Stimulated activated CD4-positive, alpha-beta T cell treated with anti-CD3 and anti-CD28 coated beads, Interleukin-4, amount 100 ng/mL, for 1 hour (primary cell): ENCODE results near the gene PBX2.
"Not testable (repeated sequence)": the region's sequence is repeated elsewhere in the genome, so short reads cannot be mapped to it uniquely, and the experiment has no call there.

Experiments used
- DNase-seq: peaks from one replicate; pipeline ENCODE4 v3.0.0-alpha.2; 2020

Gene PBX2

DNA sequence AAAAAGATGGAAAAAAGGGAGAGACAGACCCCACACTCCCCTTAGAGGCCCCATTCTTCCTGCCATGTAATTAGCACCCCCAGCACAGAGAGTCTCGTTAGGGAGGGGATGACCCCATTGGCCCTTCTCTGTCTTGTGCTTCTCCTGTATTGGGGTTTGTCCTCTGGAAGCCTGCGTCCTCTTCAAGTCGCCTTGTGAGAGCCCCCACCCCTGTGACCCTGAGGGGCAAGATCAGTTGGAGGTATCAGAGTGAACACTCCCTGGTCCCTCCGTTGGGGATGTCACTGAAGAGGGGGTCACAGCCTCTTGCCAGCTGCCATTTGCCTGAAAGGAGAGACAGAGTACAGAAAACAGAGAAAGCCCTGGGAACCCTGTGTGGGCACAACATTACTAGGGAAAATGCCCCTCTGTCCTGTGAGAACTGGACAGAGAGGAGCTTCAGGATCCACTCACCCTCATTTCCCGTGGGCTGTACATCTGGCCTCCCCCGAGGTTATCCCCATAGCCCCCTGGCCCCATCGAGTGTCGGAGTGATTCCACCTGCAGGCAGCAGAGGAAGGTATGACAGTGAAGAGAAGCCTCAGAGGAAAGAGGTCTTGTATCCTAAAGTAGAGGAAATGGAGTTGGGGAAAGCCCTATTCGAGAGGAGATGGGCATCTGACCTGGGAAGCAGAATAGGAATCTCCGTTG is 3.7 kb downstream of the PBX2 start:
- not testable (repeated sequence) for DNase-seq

DNA sequence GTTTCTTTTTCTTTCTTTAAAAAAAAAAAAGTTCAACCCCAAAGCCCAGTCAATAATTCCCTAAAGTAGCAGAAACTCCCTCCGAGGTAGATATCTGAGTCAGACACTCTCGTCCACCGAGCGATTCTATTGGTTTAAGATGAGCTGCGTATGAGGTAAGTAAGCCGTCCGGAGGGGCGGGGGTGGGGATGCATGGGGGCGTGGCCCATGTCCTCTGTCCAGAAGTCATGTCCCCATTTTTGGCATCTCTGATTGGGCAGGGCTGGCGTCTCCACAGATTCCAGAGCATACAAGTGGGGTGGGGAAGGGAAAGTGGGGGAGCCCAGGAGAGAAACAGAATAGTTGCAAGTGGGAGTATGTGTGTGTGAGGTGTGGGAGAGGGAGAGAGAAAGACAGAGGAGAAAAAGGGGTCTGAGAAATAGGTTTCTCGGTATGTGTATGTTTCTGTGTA is 4.3 kb downstream of the PBX2 start:
- peak; percentile 56 for DNase-seq

- no peak for DNase-seq
Observed at GRCh38 chr6:32184084-32184640, 5.8 kb downstream of the PBX2 start, which contains the start of gene AGER. TSS of gene AGER (minus strand) at chr6:32184253. CDS start at chr6:32184222, 31 bp downstream.

- DNase-seq: no peak
Observed at GRCh38 chr6:32183483-32184083, 6.4 kb downstream of the PBX2 start.

GRCh38 chr6:32183030-32183429 is 7.0 kb downstream of the PBX2 start:
- no peak for DNase-seq

GRCh38 chr6:32182555-32182981 is 7.4 kb downstream of the PBX2 start:
- DNase-seq: no peak

- no peak for DNase-seq
Observed at GRCh38 chr6:32181915-32182529, 8.0 kb downstream of the PBX2 start.

GRCh38 chr6:32181148-32181702 is 8.8 kb downstream of the PBX2 start:
- DNase-seq: no peak

DNA sequence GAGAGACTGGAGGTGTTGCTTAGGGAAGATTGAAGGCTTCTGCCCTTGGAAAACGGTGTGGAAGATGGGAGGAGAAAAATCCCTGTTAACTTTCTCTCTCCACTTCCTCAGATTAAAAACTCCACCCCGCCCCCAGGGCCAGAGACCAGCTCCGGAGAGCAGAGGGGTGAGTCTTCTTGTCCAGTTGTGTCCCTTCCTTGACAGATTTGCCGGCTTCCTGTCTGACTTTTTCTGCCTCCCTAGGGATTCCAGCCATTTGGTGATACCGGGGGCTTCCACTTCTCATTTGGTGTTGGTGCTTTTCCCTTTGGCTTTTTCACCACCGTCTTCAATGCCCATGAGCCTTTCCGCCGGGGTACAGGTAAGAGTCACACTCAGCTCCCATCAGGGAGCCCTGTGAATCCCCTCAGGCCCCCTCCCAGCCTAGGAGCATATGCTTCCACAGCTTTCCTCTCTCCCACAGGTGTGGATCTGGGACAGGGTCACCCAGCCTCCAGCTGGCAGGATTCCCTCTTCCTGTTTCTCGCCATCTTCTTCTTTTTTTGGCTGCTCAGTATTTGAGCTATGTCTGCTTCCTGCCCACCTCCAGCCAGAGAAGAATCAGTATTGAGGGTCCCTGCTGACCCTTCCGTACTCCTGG is 10.1 kb downstream of the PBX2 start:
- DNase-seq: no peak

DNA sequence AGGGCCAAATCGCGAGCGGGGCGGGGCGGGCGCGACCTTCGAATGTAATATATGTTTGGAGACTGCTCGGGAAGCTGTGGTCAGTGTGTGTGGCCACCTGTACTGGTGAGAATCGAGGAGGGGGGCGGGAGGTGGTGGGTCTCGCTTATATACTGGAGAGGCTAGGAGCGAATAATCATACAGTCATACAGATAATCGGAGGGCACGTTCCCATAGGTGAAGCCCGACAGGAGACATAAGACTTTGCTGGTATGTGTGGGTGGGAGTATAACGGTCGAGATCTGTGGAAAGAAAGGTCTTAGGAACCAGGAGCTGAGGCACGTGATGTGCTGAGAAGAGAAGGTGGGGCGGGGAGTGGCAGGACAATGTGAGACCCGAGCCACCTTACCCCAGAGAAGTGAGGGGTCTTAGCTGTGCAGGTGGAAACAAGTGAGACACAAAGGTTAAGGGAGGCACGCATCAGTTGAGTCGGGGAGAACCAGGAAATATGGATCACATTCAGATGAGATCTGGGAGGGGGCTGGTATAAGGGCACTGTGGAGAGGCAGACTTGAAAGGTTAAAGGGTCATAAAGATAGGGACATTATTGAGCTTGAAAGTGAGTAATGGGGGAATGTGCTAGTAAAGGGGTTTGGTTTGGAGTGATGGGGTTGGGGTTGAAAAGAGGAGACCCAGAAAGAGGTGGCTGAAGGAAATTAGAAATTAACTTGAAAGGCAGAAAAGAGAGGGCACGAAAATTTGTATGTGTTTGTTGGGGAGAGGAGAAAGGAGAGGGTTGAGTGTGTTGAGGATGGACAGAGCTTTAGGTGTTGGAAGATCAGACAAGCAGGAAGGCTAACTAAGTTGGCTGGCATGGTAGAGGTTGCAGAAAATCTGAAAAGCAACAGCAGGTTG is 11.2 kb downstream of the PBX2 start:
- no peak for DNase-seq

DNA sequence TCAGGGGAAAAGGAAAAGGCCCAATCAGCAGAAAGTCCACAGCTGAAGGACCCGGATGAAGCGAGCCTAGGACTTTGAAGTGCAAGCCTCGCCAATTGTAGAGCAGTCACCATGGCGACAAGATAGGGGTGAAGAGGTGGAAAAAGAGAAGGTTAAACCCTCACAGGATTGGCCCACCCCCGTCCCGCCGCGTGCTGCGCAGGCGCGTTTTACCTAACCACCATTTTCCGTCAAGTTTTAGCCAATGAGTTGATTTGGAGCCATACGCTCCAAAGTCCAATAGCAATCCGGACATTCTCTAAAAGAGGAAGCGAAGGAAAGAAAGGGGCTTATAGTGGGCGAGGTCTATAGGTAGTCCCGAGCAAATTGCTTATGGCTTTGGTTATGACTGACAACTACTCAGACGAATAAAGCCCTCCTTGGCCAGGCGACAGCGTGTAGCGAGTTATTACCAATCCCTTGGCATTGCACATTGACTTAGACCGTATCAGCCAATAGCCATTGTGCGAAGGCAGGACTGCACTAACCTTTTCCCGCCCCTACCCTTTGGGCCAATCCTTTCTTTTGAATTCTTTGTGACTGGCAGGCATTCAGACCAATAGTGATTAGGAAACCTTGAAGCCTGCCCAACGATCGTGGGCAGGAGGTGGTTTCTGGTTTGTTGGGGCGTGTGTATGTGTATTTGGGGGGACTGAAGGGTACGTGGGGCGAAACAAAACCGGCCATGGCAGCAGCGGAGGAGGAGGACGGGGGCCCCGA is 12.0 kb downstream of the PBX2 start, which contains the start of gene RNF5:
RNF5 (plus strand) TSS at position 618 of the 759 bp plus-strand sequence; CDS start at position 725, 107 bp downstream.
- peak; percentile 85 for DNase-seq

DNA sequence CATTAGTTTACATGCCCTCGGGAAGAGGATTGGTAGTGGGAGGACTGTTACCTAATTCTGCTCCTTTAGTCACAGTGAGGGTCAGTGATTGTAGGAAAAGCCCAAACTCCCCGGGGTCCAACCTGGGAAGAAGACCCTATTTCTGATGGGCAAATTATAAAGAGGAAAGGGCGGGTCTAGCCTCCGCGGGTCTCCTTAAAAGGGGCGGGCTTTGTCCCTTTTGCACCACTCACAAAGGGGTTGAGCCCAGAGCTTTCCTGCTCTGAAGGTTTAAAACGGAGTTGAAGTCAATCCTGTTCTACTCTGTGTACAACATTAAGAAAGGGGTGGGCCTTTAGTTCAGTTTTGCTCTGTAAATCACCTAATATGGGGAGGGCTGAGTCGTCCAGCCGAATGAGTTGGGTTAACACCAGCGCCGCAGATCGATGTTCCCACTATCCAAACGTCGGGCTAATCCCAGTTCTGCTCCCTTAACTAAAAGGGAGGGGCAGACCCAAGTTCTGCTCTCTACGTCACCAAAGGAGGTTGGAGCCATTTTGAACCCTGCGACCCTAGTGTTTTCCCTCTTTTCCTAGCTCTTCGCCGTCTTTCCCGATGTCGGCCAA is 12.7 kb downstream of the PBX2 start:
- no peak for DNase-seq

DNA sequence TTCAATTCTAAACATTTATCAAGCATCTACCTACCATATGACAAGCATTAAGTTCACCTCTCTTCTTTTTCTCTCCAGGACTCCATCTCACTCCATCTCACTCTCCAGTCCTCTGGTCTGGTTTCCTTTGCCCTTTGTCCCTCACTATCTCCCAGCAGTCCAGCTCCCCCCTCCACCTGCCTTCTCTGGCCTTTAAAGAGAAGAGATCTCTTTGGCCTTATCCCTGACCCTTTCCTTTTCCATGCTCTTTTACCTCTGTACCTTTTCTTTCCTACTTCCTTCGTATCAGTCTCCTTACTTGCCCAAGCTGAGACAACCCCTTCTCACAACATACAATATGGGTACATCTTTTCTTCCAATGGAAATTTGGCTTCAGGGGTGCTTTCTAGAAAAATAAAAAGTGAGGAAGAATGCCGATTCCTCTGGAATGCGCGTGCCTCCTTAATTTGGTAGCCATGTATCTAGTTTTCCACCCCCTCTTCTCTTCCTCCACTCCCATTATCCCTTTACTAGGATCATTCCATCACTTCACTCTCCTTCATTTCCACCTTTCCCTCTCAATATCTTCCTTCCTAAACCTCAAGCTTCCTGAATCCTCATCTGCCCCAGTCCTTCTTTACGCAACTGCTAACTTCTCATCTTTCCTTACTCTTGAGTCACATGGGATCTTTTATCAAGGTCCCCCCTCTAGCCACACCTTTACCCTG is 13.4 kb downstream of the PBX2 start:
- DNase-seq: no peak

DNA sequence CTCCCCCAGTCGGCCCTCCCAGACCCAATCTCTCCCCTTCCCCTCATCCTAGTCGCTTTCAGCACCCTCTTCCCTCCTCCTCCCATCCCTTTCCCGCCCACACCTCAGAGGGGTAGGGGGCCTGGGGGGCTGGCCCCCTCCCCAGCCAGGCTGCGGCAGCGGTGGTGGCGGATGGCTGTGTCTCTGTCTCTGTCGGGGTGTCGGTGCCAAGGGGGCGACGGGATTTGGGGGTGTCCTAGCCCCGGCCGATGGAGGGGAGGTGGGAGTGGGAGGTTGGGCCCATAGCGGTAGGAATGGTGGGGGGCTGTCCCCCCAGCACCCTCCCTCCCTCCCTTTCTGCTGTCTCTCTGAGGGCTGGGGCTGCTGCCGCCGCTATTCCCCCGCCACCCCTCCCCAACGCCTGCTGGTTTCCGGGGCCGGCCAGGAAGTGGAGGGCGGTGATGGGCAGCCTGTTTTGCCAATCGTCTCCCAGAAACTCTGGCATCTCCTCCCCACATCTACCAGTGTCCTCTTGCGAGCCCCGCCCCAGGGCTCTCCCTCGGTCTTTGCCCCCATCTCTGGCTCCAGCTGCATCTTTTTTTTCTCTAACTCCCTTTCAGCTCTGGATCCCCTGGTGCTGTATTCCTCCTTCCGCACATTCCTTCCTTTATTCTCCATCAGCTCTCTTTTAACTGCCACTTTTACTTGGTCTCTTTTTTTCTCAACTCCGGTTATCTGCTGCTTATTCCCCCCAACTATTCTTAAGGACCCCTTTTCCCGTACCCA is 14.1 kb downstream of the PBX2 start, which contains the start of gene AGPAT1:
AGPAT1 (minus strand) TSS at position 374 of the 765 bp plus-strand sequence. CDS start 4,588 bp downstream, outside the sequence.
- DNase-seq: peak; percentile 98

DNA sequence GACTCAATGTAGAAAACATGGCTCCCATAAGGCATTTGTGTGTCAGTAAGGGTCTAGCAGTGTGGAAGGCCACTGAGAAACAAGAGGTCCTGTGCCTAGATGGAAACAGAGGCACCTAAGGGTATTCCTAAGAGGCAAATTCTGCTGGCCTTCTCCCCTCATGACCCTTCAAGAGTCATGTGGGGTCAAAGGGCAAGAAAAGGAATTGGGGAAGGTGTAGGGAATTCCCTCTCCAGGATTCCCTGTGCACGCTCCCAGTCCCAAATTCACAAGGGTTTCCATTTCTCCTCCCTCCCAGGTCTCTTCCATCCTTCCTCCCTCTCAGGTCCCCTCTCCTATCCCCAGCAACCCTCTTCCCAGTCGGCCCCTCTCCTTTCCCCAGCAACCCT is 14.7 kb downstream of the PBX2 start:
- no peak for DNase-seq

- no peak for DNase-seq
Observed at GRCh38 chr6:32174416-32174815, 15.6 kb downstream of the PBX2 start.

DNA sequence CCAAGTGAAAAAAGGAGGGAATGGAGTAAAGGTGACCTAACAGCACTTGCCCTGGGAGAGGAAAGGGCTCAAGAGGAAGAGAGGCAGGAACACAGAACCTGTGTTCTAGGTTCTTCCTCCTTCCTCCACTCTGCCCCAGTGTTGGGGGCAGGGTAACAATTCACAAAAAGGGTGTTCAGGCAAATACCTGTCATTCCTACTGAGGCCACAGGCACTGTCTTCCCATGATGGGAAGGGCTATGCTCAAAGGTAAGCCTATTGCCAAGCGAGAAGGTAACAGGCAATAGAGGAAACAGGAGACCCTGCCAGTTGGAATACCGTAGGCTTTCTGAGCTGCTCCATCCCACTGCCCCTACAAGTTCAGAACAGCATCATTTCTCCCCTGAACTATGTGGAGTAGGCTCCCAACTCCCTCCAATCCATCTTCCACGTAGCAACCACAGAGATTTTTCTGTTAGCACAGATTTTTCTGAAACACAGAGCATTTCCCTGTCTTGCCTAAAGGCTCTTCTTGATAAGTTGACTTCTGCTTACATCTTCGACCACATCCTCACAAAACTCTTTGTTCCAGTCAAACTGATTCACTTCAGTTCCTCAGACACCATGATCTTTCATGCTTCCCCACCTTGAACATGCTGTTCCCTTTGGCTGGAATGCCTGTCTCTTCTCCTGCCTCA is 16.8 kb downstream of the PBX2 start:
- DNase-seq: no peak

DNA sequence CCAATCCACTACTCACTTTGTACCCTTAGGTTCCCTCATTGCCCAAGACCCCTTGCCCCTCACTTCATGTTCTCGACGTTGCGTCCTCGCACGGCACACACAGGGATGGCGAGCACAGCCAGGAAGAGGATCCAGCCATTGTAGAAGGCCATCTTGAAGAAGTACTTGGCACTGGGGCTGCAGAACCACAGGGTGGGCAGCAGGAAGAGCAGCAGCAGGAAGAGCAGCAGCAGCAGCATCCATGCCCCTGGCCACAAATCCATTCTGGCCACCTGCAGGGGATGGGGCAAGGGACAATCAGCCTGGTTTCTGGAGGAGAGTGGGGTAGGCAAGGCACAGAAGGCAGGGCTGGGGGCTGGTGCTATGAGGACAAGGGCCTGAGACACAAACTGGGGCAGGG is 18.8 kb downstream of the PBX2 start:
- no peak for DNase-seq
